HG02623 (cell line): ENCODE data around the gene TMEM8B.

Experiments used
- ATAC-seq: cut with Tn5 transposase; IDR thresholded peaks from one replicate; pipeline ENCODE4 v1.9.1; 2021; ENCODE audit warnings: moderate library complexity; ENCODE audit not compliant: unreplicated experiment

TMEM8B gene

DNA sequence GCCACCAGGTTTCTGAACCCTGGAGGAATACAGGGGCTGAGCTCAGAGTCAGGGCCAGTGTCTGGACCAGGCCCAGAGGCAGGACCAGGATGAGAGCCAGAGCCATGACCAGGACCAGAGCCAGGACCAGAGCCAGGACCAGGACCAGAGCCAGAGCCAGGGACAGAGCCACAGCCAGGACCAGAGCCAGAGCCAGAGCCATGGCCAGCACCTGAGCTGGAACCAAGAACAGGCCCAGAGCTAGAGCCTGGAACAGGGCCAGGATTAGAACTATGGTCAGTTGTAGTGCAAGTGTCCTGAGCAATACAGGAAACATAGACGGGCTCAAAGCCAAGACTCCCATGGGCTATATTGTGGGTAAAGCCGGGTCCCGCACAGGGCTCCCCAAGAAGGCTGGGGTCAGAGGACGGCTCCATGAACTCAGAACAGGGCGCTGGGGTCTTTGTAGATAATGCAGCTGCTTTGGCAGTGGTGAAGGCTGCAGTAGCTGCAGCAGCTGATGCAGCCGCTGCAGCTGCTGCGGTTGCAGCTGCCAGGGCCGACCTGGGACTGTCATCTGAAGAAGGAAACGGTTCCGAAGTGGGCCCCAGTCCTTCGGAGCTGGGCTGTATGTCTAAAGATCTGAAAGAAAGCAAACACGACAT is 17.5 kb upstream of the TMEM8B start:
- ATAC-seq, result no peak

DNA sequence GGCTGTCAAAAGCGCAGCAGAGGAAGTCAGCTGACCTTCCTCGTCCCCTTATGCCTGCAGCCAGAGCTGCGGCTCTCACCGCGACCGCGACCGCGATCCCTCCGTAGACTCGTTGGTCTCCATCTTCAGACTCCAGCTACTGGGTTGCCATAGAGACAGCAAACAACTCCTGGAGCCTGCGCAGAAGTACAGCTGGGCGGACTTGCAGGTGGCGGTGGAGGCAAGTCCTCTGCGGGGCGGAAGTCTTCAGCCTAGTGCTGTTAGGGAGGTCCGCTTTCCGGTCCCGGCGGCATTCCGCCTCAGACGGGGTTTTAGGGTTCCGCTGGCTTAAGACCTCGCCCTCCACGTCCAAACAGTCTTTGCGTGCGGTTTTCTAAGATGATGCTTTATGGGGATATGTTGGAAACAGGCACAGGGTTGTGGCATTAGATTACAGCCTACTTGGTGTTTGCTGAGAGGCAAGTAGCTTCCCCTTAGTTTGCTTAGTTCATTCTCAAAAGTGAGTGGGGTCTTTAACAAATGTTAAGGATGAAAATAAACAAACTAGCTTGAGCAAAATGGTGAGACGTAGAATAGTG is 16.9 kb upstream of the TMEM8B start, which contains the start of gene SPAG8:
TSS of gene SPAG8 (minus strand) at position 238 of the 578 bp plus-strand sequence. CDS start at position 123, 115 bp downstream.
- ATAC-seq, result peak; percentile 59

DNA sequence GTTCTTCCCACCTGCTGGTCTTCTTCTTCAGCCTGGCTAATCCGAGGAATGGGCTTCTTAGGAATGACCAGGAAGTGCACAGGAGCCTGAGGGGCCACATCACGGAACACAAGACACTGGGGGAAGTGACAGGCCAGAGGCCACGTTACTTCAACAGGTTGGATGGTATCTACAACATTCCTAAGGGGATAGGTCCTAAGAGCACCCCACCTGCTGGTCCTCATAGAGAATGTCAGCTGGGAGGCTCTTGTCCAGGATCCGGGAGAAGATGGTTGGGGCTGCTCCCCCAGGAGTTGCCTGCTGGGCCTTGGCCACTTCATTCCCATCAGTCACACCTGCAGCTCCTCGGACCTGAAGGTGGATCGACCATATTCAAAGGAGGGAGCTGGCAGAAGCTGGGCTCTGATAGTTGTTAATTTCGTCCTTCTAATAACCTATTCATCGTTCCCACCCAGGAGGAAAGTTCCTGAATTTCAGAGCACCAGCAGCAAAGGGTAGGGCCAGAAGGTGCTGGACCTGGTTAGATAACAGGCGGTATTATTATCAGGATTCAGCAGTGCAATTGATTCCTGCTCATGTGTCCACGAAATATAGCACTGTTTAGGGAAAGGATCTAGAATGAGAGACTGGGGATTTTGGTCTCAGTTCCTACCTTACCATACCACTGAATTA is 15.5 kb upstream of the TMEM8B start:
- no peak for ATAC-seq

DNA sequence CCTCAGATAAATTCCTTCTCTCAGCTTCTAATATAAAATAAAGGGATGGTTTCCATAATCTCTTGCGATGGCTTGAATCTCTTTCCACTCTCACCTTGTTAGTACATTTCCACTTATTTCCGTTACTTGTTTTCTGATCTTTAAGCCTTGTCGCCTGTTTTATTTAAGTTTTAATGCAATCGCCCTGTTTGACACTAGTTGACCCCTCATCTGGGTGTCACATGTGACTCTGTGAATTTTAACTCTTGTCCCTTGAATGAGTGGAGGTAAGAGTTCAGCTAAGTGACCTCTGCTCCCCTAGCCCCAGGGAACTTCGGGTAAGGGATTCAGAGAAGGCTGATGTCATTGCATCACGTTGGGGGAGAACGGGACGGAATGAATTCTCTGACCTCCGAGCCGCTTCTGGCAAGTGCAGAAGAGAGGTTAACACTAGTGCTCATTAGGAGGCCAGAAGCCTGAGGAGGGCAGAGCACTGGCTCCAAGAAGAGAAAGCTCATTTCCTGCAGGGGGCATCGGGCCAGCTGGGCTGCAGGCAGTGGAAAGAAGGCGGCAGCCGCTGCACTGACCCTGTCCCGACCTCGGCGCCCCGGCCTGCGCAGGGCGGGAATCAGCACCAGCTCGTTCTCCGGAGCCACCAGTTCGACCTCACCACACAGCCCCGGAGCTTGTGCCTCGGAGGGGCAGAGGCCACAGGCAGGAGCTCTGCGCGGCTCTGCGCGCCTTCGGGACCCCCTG is 14.8 kb upstream of the TMEM8B start:
- peak; percentile 4 for ATAC-seq

DNA sequence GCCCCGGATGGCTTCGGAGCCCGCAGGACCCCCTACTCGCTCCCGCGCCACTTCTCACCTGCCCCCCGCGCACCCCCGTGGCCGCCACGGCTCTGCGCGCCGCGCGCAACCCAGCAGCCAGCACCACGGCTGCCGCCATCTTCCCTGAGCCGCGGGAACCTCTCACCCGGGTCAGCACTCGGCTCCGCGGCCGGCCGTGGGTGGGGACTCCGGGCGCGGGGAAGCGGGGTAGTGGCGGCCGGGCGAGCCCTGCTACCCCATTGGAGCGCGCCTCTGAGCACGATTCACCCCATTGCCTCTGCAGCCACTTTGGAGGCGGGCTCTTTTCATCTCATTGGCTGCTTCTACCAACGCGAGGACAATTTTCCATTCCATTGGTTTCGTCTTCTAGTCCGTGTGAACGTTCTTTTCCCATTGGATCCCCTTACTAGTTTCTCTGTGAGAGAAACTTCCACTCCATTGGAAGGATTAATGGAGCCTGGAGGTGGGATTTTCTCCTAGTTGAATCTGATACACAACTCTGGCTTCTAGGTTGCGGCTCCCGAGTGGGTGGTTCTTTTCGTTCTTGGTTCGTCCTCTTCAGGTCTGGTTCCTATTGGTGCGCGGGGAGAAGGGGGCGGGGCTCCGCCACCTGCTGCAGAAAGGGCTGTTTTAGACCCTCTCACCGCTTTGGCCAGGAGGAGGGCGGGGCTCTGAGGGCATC is 14.0 kb upstream of the TMEM8B start, which contains the start of gene HINT2:
TSS of gene HINT2 (minus strand) at position 202 of the 703 bp plus-strand sequence. CDS start at position 139, 63 bp downstream.
- peak; percentile 68 for ATAC-seq

DNA sequence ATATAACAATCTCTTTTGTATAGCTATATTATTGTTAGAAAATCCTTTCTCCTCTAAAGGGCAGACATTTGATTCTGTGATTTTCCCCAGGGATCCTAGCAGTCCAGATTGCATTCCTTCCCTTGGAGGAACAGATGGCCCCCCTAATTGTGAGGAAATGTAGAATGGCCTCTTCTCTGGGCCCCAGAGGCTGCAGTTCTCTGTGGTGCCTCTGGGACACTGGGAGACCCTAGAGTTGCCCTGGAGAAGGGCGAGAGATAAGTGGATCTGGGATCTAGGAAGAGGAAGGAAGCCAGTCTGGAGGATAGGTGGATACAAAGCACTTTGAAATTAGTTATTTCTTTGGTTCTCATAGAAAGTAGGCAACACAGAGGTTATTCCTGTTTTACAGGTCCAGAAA is 12.3 kb upstream of the TMEM8B start:
- ATAC-seq, result no peak

DNA sequence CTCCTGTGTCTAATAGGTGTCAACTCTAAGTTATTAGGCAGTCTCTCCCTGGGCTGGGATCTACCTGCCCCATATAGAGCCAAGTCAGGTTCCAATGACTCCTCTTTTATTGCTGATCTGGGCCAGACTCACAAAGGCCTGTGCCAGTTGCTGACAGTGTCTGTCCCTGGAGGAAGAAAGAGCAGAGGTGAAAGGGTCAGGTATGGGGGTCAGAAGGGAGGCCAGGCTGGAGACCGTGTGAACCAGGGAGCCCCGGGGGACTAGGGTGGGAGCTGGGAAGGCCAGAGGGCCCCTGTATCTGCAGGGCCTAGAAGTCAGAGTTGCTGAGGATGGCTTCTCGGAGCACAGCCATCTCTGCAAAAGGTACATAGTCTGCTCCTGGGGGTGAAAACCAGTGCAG is 10.7 kb upstream of the TMEM8B start:
- ATAC-seq, result no peak

DNA sequence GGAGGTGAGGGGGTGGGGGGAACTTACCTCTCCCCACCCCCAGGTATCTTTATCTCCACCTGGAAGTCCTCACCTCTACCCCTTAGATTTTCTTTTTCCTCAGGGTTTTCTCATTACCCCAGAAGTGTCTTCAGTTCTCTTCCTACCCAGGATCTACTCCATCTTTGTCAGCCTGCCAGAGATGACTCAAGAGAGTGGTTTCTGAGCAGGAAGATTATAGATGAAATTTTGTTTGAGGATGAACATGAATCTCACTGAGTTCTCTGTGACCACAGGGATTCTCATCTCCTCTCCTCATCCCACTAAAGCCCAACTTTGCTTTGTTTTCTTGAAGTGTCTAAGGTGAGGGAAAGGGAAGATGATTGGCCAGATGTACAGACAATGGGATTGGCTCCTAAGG is 9.0 kb upstream of the TMEM8B start:
- ATAC-seq, result no peak

DNA sequence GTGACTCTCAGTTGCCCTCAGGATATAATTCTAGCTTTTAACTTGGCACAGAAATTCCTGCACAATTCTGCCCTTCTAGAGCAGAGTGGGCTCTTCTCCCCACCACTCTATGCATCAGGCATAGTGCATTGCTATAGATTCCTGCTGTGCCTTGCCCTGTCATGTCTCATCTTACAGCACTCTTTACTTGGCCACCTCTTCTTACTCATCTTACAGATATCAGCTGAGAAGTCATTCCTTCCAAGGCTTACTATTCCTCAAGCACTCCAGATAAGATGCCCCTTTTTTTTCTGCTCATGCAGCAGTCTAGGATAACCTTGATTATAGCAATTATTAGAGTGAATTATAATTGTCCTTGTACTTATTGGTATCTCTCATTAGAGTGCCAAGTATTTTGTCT is 6.1 kb upstream of the TMEM8B start:
- ATAC-seq, result no peak

DNA sequence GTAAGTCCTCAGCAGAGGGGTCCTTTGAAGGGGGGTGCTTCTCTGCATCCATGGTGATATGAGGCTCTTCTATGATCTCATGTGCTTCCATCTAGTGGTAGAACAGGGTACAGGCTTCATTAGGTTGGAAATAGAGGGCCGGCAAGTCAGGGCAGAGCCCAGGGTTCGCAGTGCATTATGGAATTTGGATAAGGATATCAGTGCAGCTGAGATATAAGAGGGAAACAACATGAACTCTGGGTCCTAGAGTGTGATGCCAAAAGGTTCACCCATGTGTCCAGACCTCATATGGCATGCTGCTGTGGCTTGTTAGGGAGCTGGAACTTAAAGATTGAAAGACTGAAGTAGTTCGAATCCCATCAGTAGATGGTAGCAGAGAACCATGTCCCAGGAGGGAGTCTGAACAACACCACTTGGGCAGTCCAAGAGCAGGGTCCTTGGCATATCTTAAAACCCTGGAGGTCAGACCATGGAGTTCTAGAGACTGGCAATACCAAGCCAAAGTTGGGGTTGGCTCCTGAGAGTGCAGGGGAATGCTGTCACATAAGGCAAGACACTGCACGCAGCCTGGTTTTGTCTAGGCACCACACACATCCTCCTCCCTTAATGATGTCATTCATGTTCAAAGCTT is 2.8 kb upstream of the TMEM8B start:
- ATAC-seq, result peak; percentile 35

DNA sequence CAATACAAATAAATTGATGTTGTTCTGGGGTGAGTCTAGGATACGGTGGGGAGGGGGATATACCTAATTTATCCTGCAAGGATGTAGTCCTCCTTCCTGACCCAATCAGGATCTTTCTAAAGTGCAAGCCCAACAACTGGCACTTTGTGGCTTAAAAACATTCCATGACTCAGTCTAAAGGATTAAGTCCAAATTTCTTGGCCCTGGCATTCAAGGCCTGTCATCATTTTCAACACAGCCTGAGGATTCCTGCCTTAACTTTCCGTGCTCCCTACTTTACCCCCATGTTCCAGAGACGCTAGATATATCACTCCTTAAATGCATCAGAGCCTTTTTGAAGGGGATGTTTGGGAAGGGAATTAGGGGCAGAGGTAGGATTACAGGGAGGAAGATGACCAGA is 1.5 kb upstream of the TMEM8B start:
- no peak for ATAC-seq

DNA sequence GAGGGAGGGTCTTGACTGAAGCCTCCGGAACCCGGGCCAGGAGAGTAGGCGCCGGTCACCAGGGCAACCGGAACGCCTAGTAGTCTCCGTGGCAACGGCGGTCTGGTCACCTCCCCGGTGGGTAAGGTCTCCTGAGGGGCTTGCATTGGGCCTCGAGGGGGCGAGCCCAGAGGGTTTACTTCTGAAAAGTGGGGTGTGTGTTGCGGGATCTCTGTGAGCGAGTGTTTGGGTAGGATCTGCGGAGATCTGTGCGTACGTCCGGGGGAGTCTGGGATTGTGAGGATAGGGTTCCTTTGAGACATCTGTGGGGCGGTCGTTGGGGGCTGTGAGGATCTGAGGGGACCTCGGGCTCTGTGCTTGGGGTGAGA is 328 bp upstream of the TMEM8B start, which contains the start of gene FAM221B:
TSS of gene FAM221B (minus strand) at position 17 of the 368 bp plus-strand sequence. CDS start 2,571 bp downstream, outside the sequence.
- no peak for ATAC-seq

DNA sequence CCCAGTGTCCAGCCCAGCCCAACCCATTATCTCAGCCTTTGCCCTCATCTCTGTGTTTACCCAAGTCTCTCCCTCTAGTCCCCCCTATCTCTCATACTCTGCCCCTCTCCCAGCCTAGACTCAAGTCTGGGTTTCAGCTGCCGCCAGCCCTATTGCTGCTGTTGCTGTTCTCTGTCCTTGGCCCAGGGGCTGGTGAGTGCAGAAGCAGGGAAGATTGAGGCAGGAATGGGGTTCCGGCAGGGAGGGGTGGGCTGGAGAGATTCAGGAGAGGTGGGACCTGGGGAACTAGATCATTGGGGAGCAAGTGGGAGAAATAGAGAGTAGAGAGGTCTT is 702 bp downstream of the TMEM8B start:
- no peak for ATAC-seq

DNA sequence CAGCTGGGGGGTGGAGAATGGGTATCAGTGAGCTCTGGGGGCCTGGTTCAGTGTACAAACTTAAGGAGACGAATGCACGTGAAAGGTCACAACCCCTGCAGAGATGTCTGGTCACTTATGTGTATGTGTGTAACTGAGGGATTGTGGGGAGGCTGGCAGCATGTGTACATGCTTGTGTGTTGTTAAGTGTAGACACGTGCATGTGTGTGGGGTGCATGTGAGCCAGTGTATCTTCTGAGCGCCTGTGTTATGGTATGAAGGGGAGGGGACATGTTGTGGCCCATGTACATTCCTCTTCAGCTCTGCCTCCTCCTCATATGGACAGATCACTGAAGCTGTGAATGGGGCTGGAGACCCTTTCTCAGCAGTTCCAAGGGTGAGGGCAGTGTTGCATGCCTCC is 2.0 kb downstream of the TMEM8B start:
- no peak for ATAC-seq

DNA sequence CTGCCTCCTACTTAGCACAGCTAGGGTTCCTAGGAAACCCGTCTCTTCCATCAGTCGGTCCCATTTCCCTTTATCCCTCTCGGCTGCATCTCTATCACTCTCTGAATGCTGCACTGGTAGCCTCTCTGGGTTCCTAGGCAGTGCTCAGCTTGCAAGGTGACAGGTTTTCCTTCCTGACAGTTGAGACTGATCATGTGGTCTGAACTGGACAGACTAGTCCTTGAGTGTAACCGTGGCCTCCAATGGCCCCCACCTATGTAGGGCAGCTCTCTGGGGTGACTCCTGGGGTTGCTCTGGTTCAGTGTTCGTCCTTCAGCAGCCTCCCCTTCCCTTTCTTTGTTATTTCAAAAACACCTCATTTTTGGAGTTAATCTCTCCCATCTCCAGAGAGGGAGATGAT is 3.8 kb downstream of the TMEM8B start:
- no peak for ATAC-seq

DNA sequence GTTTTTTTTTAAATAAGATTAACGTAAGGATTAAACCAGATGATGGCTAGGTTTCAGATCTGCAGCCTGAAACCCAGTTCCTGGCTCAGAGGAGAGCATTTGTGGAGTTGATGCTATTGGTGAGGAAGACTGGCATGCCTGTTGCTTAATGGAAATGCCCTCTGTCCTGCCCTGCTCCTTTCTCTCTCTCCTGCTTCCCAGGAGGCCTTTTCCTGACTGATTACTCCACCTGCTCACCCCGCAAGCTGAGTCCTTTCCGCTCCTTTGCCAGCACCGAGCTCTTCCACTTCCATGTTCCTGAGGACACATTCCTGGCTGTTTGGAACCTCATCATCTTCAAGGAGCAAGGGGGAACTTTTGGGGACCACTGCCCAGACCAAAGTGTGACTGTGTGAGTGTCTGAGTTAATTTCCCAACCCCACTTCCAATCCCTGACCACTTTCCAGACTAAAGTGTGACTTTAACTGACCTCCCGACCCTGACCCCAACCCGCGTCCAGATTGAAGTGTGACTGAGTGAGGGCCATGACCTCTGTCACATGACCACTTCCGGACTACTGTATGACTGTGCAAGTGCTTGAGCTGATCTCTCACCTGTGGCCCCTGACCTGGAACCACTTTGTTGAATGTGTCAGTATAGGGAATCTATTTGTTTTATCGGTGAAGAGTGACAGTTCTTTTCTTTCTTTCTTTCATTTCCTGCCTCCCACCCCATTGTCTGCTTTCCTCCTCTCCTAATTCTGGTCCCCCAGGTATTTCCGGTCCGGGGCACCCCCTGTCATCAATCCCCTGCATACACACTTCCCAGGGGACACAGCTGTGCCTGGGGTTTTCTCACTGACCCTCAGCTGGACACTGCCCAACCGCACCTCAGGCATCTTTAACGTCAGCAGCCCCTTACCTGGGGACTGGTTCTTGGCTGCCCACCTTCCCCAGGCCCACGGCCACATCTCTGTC is 5.5 kb downstream of the TMEM8B start:
- no peak for ATAC-seq

DNA sequence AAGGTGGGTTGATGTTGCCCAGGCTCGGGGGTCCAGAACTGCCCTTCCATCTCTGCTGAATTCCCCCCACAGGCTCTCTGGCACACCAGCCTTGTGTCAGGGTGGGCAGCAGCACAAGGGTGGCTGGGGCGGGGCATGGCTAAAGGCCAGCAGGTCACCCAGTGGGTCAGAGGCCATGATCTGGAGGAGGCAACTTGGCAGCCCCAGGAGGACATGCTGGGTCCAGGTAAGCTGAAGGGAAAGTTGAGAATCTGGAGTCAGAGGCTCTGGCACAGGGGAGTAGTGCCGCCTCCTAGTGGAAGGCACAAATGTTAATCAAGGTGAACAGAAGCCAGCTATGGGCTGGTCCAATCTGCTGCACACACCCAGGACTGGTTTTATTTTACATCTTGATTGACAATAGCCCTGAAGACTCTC is 6.2 kb downstream of the TMEM8B start:
- ATAC-seq, result no peak

DNA sequence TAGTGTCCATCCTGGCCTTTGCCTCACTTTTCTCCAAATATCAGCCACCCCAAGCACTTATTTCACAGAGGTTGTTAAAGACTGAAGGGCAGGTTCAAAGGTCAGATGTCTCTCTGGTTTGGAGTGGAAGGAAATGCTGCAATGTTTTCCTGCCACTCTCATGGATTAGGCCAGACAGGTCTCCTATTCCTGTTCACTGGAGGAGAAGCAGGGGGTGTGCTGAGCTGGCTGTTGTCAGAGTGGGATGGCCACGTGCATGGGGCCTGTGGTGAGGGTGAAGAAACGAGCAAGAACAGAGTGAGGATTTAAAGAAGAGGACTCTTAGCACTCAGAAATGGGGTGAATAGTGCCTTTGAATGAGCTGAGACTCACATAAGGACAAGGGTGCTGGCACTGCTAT is 6.7 kb downstream of the TMEM8B start:
- ATAC-seq, result no peak

DNA sequence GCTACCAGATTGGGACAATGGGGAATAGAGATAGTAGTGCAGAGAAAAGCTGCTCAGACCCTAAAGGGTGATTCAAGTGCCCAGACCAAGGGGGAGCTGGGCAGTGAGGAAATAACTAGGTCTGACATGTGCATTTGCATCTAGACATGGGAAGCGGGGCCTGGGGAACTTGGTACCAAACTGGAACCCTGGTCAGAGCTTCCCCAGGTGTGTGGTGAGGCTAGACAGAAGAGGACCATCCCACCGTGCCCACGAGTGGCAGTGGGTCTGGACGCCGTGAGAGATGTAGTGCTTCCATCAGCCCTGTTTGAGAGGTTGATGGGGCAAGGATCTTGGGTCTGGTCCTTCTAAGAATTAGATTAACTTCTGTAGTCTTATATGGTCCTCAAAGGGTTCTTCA is 7.6 kb downstream of the TMEM8B start:
- no peak for ATAC-seq
